Lower leg skin (tissue), 4 donors: ENCODE data around the gene SLC2A8. TPM values are rescaled to one million over a fixed set of nuclear protein-coding genes. Genes with fewer than 3 reads are reported as not detected.

Source experiments
- DNase-seq, 2 donors: peaks; one replicate each; pipeline ENCODE4 v3.0.0-alpha.2; 2019; ENCODE audit warnings: low spot score in 2 of 2
- H3K4me3 ChIP-seq: fragments of 200-600 bp; sonication (generic); 2 replicates; pipeline ENCODE4 v1.5.1; 2017; ENCODE audit warnings: mild to moderate bottlenecking, low read depth; ENCODE audit not compliant: poor library complexity, severe bottlenecking
- CTCF ChIP-seq, 3 donors: fragments of 450-650 bp; IDR thresholded peaks; one replicate each; pipeline ENCODE4 v1.5.1; 2016; ENCODE audit warnings: antibody characterized with exemption in 3 of 3, mild to moderate bottlenecking in 3 of 3, moderate library complexity in 2 of 3
- POLR2A ChIP-seq, 2 donors: fragments of 450-650 bp; IDR thresholded peaks; one replicate each; pipeline ENCODE4 v1.6.1; 2016 to 2017; ENCODE audit warnings: antibody characterized with exemption in 2 of 2, mild to moderate bottlenecking in 1 of 2, moderate library complexity in 1 of 2
- WGBS, 2 donors: methylation state at CpG; one replicate each; pipeline ENCODE4 v1.1.5; 2018; 5-methylcytosine and 5-hydroxymethylcytosine counted together
- intact Hi-C: fragments of 100-400 bp; cut with DNase I; formaldehyde crosslinking; loops from one replicate; pipeline ENCODE4 v1.15.0; 2023; ENCODE audit warnings: low total_unique reads
- total RNA-seq, 4 donors: library from RNA; depleted of rRNA; stranded (reverse); fragments of >200 nt; gene quantifications; one replicate each; pipeline ENCODE4 v1.1.0, GENCODE V29; 2016

The SLC2A8 gene
- total RNA-seq, result 10 to 100 TPM; 17.6 to 28.7 (median 23.6) TPM

- intact Hi-C loops, result no loop called here
- WGBS, 2 donors, result 0 to 2% methylated on average over 47 to 48 of the region's 87 CpGs
- TF ChIP-seq POLR2A (IDR thresholded peaks at IDR 0.05) (no peak), CTCF (IDR thresholded peaks at IDR 0.05) (no peak)
These were observed at the start of gene SLC2A8 for GRCh38 chr9:127396808-127397645. SLC2A8 (plus strand) TSS chr9:127397169; CDS start chr9:127397231, 62 bp downstream.

GRCh38 chr9:127347831-127348776 is 48.9 kb upstream of the SLC2A8 start:
- DNase-seq, result no peak
- TF ChIP-seq CTCF (IDR thresholded peaks at IDR 0.05) (no peak), POLR2A (IDR thresholded peaks at IDR 0.05) (no peak)
- H3K4me3 ChIP-seq, result no peak overlapping the region
- 75 to 76% methylated on average over 8 of the region's 8 CpGs for WGBS, 2 donors
- intact Hi-C loops, result no loop called here

More at GRCh38 chr9:127396808-127397645, at the start of gene SLC2A8:
- peak within 1 kb of the TSS; percentile 76 for H3K4me3 ChIP-seq
- DNase-seq, result peak; percentile 99

GRCh38 chr9:127349483-127350113 is 47.4 kb upstream of the SLC2A8 start:
- no peak for TF ChIP-seq POLR2A (IDR thresholded peaks at IDR 0.05)
- TF ChIP-seq CTCF (IDR thresholded peaks at IDR 0.05), result no peak
- no peak for DNase-seq
- no peak overlapping the region for H3K4me3 ChIP-seq
- intact Hi-C loops, result no loop called here
- 95 to 97% methylated on average over 12 of the region's 12 CpGs for WGBS, 2 donors

- DNase-seq, result no peak
- intact Hi-C loops, result no loop called here
- no peak for TF ChIP-seq POLR2A (IDR thresholded peaks at IDR 0.05)
- TF ChIP-seq CTCF (IDR thresholded peaks at IDR 0.05), result no peak
- no peak overlapping the region for H3K4me3 ChIP-seq
- WGBS, 2 donors, result 83 to 85% methylated on average over 4 of the region's 4 CpGs
These were observed 45.5 kb upstream of the SLC2A8 start for GRCh38 chr9:127351182-127352166.
